Measurements from ENCODE around the gene CTNNA2. TPM values are rescaled to one million over a fixed set of nuclear protein-coding genes. Genes with fewer than 3 reads are reported as not detected.
"Not testable (repeated sequence)": the region's sequence is repeated elsewhere in the genome, so short reads cannot be mapped to it uniquely, and the experiment has no call there.

CTNNA2 gene
- polyA plus RNA-seq, 12 donors = 0.20 to 3.7 (median 0.85) TPM; not detected in 1

DNA sequence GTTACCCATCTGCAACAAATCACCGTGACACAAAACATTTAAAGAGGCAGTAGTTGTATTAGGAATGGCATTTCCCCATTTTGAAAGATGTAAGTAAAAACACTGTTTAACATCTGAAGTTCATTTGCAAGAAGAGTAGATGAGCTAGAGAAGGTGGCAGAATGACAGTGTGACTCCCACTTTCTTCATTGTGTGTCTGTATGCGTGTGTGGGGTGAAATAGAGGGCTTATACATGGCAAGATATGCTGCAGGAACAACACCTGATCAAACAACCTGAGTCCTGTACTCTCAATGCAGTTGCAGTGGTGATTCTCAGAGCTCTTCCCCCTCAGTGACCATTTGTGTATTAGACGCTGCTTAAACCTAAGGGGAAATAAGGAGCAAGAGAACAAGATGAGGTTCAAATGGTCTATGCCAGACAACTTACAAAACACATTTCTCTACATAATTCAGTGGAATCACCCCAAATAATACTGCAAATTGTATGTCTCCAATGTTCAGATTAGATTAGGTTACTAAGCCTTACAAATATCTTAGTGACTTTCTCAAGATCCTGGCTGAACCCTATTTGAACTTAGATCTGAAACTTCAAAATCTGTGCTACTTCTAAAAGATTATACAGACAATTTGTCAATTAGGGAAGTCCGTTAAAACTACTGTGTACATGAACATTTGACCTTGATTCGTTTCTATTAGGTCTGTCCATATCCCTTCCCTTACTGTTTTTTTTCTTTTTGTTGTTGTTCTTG, 561.6 kb downstream of the CTNNA2 start:
- DNase-seq = no peak

DNA sequence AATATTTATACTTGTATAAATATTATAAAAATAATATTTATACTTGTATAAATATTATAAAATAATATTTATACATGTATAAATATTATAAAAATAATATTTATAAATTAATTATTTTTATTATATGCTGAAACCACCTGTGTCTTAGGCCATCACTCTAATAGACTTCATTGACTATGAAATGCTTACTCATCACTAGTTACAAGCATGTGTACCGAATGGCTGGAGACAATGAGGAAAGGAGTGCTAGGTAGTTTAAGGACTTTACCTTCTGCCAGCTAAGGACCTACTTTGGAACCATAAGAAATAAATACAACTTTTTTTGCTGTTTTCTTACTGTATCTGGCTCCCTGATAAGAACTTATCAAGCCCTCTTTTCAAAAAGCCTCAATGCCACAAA, 562.9 kb downstream of the CTNNA2 start:
- DNase-seq = no peak

DNA sequence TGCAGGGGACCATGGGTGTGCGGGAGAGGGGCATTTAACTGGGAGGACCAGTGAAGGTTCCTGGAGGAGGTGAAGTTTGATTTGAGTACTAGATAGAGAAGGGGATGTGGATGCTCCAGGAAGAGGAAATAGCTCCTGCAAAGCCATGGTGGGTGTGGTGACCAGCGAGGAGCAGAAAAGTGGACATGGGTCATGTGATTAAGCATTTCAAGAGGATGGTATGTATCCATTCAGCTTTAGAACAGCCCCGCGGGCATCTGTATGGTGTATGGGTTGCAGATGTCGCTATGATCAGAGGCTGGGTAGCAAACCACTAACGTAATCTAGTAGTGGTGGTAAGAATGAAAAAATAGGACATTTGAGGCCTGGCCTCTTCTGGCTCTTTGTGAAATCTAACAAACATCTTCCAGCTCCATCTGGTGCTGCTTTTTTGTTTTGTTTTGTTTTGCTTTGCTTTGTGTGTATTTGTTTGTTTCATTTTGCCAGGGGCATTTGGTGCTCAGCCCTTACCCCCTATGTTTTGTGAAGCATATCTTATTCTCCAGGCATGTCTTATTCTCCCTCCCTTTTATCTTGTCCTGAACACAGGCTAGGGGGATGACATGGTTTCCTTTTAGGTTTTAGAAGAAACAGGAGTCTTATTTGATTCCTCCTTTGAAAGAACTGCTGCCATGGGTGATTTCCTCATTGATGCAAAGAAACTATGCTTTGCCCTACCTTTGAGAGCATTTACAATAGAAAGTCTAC, 565.6 kb downstream of the CTNNA2 start:
- DNase-seq = no peak

DNA sequence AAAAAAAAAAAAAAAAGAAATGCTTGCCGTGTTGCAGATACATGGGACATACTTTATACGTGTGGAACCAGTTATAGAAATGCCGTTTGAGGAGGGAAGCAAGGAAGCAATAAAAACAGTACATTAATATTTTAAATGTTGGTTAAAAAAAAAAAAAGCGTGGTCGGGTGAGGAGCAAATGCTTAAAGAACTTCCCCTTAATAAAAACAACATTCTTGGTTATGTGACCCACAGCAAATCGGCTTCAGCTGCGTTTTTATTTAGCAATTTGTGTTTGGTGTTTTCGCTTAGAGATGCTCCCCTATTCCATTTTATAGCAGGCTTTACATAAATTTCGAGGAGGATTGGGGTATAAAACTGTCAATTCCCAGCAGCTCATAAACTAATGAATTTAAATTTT, 568.1 kb downstream of the CTNNA2 start:
- DNase-seq = no peak

DNA sequence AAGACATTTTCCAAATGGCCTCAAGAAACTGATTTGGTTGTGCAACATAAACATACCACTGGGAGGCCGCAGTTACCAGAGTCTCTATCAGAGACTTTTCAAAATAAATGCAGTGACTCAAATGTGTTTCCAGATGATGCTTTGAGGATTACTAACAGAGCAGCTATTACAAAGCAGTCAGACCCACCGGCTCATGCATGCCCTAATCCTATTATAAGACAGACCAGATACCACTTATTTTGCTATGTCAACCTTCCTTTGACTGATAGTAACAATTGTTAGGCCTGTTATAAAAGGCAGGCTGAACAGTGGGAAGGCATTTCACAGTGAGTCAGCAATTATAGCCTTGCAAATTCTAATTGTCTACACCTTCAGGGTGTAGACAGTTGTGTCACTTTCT, 574.0 kb downstream of the CTNNA2 start:
- DNase-seq = no peak

DNA sequence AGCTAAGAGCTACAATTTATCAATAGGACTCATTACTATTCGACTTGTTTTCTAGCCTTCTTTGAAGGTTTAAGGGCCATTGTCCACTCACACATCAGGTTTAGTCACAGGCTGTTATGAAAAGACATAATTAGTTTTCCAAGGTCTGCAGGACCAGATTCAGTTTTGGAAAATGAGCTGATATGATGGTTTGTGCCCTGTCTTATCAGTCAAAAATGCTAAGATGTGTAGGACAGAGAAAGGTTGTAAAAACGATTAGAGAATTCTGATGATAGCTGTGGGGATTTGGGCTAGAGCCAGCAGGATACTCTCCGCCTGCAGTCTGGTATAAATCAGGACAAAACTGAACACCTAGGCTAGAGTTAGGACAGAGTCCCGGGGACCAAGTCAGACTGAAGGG, 578.4 kb downstream of the CTNNA2 start:
- no peak for DNase-seq

DNA sequence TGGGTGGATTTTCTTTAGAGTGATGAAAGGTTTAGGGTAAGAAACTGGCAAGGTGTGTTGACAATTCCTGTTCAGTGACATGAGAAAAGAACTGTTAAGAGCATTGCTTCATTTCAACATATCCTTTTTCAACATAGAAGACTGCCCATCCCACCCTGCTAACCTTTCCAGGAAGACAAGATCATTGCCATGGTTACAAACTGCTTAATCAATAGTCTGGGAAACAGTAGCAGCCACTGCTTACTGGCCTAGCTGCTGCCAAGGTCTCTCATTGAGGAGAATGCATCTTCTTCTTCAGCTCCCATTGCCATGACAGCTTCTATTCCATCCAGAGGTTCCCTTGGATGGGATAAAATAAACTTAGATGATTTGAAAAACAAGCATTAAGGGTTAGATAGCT, 579.6 kb downstream of the CTNNA2 start:
- DNase-seq = no peak

DNA sequence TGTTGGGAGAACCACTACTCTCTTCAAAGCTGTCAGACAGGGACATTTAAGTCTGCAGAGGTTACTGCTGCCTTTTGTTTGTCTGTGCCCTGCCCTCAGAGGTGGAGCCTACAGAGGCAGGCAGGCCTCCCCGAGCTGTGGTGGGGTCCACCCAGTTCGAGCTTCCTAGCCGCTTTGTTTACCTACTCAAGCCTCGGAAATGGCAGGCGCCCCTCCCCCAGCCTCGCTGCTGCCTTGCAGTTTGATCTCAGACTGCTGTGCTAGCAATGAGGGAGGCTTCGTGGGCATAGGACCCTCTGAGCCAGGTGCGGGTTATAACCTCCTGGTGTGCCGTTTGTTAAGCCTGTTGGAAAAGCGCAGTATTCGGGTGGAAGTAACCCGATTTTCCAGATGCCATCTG, 585.7 kb downstream of the CTNNA2 start:
- not testable (repeated sequence) for DNase-seq

DNA sequence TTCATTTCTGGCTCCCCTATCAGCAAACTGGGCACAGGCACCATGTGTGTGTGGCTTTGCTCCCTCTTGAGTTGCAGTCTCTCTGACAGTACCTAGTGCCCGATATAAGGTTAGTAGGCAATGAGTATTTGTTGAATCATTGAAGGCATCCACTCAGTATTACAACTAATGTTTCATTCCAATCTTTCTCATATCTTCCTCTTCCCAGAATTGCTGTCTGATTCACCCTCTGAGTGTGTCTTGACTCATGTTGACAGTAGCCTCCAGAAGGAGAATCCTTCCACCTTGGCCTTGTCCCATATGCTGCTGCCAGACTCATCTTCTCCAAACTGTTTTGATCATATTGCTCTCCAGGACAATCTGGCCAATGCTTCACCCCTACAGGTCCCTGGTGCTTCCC, 589.2 kb downstream of the CTNNA2 start:
- DNase-seq = no peak

DNA sequence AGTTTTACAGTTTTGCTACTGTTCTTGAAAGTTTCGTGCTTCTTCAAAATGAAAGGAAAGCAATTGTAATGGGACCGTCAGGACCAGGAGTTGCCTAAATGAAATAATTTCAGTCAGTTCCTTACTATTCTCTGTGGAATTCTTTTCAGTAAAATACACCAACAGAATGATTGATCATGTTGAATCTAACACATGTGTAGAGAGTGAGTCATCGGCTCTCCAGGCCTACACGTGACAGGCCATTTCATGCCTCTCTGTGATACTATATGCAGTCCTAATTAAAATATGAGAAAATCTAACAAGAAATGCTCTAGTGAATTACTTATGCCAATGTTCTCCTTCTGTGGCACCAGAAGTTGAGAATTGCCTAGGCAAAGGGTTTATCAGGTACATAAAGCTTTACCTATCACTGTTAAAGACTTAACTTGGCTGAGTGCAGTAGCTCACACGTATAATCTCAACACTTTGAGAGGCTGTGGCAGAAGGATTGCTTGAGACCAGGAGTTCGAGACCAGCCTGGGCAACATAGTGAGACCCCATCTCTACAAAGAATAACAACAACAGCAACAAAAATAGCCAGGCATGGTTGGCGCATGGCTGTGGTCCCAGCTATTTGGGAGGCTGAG, 592.3 kb downstream of the CTNNA2 start:
- DNase-seq = no peak

DNA sequence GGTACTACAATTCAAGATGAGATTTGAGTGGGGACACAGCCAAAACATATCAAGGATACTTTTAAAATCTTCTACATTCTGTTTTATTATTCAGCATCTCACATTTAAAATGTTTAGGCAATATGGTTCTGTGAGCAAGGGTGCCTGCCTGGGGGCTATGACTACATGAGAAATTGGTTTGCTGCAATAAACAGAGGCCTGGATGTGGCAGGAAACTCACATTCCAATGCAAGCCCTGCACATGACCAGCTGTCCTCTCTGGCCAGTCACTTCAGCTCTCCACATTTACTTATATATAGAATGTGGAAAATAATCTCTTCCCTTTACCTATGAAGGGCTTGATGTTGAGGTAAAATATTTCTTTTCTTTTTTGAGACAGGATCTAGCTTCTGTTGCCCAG, 598.3 kb downstream of the CTNNA2 start:
- no peak for DNase-seq

DNA sequence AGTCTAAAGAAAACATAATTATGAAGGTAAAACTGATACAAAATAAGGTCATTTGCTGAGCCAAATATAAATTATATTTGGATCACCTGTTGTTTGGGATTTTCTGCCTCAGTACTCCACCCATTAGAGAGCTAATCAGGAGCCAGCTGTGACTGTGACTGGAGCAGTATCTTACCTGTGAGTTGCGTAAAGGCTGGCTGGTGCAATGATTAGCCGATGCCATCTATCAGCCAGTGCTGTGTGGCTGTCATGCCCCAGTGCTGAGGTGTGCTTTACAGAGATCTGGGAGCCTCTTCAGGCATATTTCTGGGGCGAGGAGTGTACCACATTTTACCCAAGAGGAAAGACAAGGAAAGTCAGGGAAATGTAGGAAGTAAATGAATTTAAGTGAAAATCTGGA, 599.9 kb downstream of the CTNNA2 start:
- no peak for DNase-seq

DNA sequence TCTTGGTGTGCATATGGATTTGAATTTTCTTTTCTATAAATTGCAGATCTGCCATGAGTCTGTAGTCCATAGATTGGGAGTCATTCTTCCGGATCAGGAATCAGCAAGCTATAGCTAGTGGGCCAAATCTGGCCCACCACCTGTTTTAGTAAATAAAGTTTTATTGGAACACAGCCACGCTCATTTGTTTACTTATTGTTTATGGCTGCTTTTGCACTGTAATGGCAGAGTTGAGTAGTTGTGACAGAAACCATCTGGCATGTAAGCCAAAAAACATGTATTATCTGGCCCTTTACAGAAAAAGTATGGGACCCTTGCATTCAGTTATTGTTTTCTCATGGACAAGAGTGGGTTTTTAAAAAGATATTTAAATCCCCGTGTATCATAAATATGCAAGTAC, 600.5 kb downstream of the CTNNA2 start:
- no peak for DNase-seq

DNA sequence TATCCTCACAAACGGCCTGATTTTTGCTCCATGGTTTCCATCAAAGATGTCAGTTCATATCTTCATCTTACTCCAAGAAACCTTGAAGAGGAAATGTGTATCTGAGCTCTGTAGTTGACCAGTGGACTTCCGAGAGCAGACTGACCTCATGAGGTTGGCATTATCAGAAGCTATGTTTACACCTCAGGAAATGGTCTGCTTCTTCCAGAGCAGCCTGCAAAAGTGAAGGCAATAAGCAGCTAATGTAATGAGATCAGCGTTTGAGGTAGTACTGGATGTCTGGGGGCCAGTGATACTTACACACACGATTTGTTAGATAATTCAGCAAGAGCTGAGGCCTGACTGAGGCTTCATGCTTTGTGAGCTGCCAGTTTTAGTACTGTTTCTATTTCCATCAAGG, 602.0 kb downstream of the CTNNA2 start:
- no peak for DNase-seq

DNA sequence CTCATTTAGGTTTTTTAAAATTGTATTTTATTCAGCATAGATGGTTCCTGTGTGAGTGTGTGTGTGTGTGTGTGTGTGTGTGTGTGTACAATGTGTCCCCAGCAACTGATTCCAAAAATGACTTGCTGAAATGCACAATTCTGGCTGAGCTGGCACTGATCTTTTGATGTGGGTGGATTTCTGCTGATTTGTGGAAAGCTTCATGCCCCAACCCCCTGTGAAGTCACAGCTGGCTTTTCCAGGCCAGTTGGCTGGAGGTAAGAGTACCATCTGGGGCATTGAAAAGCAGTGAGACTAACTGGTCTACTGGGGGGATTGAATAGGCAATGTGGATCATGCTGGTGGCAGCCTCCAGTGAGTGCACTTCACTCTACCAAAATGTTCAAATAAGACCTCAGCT, 604.5 kb downstream of the CTNNA2 start:
- DNase-seq = no peak

DNA sequence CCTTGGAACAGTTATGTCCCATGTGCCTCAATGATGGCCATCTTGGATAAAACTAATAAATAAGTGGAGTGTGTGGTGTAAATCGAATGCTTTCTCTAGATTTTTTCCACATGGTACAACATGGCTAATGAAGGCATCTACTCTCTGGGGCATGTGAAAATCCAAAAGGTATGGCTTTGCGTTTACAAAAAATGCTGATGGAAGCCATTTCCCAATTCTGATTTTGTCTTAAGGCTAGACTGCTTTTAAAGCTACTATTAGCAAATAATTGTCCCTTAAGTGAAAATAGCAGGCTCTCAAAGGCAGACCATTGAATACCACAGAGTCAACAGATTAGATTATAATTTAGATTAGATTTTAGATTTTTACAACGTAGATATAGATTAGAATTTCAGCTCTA, 608.0 kb downstream of the CTNNA2 start:
- no peak for DNase-seq

DNA sequence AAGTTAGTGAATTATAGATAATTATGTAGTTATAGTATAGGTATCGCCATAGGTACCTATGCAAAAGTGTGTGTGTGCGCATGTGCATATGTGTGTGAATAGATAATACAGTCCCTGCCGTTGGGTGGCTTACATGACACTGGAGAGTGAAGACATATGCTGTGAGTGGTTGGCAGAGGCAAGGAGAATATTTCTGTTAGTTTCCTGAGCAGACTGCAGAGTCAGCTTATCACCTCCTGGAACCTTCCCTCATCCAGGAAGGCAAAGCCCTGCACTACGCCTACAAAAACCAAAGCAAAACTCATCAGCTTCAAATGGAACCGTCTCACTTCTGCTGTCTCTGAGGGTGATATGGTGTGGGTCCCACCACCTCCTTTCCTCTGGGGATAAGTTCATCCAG, 609.8 kb downstream of the CTNNA2 start:
- no peak for DNase-seq

DNA sequence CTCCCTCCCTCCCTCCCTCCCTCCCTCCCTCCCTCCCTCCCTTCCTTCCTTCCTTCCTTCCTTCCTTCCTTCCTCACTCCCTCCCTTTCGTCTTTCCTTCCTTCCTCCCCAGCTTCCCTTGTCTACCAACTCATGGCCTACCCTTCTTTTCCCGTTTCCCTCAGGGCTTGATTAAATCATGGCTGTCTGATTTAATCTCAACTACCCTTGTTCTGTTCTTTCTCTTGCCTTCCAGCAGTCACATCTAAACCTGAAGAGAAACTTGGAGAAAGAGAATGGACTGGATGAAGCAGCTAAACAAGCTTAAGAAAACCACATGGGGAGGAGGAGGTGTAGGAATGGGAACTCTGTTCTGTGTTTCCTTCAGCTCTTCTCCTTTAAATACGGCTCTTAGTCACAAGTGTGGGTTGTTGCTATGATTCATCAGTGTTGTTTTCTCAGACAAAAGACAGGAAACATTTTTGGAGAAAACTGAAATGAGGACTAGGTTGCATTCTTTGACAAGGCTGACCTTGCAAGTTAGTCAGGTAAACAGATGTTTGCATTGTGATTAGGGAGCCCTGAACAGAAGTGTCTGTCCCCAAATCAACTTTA, 613.8 kb downstream of the CTNNA2 start:
- DNase-seq = no peak

DNA sequence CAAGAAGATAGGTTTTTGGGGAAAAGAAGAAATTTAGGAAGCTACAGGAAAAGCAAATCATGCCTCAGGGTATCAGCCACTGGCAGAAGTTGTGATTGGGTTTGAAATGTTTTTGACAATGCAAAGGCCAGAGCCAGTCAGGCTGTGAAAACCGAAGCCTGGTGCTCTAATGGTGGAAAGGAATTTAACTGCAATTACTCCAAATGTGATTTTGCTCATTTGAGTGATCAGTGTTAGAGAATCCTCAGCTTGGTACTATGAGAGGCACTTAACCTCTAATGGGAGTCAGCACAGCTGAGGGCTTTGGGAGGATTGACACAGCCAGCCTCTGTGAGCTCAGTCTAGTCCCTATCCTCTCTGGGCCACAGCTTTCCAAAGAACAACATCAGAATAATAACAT, 615.2 kb downstream of the CTNNA2 start:
- DNase-seq = no peak

DNA sequence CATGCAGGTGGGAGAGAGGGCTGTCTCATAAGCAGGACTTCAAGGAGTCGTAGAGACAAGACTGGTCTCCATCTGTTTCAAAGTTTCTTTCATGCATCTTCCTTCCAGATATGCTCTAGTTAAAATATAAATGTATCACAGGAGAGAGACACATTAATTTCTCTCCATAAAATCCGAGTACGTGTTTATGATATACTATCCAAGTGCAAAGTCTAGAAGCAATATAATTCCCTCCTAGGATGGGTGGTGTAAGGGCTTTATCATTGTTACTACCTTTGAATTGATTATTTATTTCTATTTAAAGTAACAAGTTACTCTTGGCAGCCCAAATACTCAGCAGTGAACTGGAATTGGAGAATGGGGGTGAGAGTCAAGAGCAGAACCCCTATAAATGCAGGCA, 619.4 kb downstream of the CTNNA2 start:
- DNase-seq = no peak

DNA sequence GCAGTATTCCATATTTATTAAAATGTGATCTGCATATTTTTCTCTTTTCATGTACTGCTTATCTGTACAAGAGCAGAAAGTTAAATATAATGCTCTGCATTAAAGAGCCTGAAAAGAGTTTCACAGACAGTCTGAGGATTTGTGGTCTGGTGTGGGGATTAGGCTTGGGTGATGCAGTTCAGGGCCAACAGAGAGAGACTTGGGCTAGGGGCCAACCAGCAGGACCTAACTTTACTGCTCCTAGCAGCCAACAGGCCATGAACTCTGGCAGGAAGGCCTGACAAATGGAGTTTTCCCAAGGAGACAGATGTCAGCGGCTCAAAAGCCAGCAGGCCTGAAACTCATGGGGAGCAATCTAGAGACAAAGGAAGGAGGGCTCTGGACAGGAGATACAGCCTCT, 622.1 kb downstream of the CTNNA2 start:
- DNase-seq = no peak

DNA sequence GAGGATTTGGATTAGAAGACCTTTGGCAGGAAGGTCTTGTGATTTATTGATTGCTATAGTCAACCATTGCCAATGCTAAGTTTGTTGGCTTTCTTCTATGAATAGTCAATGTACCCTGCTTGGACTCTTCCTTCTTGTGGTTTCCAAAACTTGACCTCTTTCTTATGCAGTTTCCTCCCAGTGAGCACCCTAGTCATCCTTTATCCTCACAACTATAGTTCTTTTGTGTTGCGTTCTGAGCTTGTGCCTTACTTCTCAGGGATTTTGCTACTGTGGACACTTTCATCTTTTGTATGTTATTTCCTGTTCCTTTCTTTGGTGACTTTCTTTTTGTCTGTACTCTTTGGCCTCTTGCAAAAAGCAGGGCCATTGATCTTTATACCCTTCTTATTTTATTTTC, 623.5 kb downstream of the CTNNA2 start:
- no peak for DNase-seq

DNA sequence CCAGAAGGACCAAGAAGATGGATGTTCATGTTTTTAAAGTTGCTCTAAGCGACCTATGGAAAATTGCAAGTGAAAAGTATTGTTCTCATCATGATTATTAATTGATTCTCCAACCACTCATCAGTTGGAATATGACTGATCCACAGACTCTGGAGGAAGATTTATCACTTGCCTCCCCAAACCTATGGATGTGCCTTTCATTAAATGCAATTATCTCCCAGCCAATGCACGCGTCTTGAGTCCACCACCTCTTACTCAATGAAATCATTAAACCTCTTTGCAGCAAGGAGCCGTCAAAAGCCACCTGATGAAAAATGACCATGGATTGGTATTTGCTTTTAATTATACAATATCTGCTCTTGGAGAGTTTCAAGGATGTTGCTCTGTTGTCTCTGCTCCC, 626.1 kb downstream of the CTNNA2 start:
- no peak for DNase-seq
